Measurements from ENCODE around the gene TSPAN10.

DNA sequence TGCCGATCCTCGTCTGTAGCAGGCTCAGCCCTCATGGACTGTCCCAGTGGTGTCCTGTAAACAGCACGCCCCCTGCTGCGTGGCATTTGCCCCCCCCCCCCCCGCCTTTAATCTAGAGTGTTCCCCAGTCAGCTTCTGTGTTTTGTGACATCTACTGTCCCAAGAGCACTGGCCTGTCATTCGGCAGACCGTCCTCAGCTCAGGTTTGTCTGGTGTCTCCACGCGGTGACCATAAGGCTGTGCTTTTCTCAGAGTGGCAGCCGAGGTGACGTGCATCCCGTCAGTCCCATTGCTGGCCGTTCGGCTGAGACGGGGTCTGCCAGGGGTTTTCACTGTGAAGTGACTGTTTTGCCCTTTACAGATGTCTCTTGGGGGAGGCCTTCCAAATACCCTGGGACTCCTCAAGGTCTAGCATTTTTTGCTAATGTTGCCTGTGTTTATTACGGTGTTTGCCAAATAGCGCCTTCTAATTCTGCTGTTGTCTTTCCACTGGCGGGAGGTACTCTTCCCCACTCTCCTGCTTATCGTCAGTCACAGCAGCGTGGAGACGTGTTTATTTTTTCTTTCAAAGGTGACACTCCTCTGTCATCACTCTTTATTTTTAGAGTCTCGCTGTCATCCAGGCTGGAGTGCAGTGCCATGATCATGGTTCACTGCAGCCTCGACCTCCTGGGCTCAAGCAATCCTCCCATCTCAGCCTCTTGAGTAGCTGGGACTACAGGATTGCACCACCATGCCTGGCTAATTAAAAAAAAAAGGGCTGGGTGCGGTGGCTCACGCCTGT is 60.5 kb downstream of the TSPAN10 start:
- TF ChIP-seq, protein P1, sequence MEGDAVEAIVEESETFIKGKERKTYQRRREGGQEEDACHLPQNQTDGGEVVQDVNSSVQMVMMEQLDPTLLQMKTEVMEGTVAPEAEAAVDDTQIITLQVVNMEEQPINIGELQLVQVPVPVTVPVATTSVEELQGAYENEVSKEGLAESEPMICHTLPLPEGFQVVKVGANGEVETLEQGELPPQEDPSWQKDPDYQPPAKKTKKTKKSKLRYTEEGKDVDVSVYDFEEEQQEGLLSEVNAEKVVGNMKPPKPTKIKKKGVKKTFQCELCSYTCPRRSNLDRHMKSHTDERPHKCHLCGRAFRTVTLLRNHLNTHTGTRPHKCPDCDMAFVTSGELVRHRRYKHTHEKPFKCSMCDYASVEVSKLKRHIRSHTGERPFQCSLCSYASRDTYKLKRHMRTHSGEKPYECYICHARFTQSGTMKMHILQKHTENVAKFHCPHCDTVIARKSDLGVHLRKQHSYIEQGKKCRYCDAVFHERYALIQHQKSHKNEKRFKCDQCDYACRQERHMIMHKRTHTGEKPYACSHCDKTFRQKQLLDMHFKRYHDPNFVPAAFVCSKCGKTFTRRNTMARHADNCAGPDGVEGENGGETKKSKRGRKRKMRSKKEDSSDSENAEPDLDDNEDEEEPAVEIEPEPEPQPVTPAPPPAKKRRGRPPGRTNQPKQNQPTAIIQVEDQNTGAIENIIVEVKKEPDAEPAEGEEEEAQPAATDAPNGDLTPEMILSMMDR (IDR thresholded peaks at IDR 0.05; ENCODE audit: insufficient read depth, low read depth, low read length), result no peak
- no peak for TF ChIP-seq EZH2 (IDR thresholded peaks at IDR 0.05; ENCODE audit: insufficient read depth, low read length)

All from astrocyte (in vitro differentiated cells and primary cell).